GM06990 (cell line): ENCODE data around the gene RRBP1.

ENCODE experiments used
- DNase-seq: peaks from one replicate; pipeline ENCODE4 v3.0.0-alpha.2; 2011; ENCODE audit not compliant: insufficient read length; ENCODE audit errors: extremely low read depth
- H3K27me3 ChIP-seq: replicated peaks from 2 replicates; pipeline ENCODE4 v1.6.0; 2011; ENCODE audit warnings: low read length; ENCODE audit not compliant: control insufficient read depth, insufficient read depth
- H3K36me3 ChIP-seq: 2 replicates; pipeline ENCODE4 v1.5.1; 2011; ENCODE audit warnings: low read length; ENCODE audit not compliant: control insufficient read depth, insufficient read depth
- H3K4me3 ChIP-seq: replicated peaks from 2 replicates; pipeline ENCODE4 v1.5.1; 2011; ENCODE audit warnings: low read depth, mild to moderate bottlenecking, control low read depth, low read length
- CTCF ChIP-seq: IDR thresholded peaks from 2 replicates; pipeline ENCODE4 v1.5.1; 2011; ENCODE audit warnings: low read length, control low read depth, mild to moderate bottlenecking, inconsistent platforms; ENCODE audit not compliant: insufficient read depth, poor library complexity, severe bottlenecking

RRBP1 gene

GRCh38 chr20:17611540-17612286 is 70.3 kb downstream of the RRBP1 start:
- Histone ChIP-seq H3K27me3 (no peaks in the 10 kb centered on the region), H3K4me3 (no peak overlapping the region), H3K36me3 (peaks cover 10% of the 10 kb centered on the region)
- DNase-seq: no peak
- TF ChIP-seq CTCF: peak; percentile 34

GRCh38 chr20:17611290-17611539 is 70.8 kb downstream of the RRBP1 start:
- peaks cover 7% of the 10 kb centered on the region for H3K36me3 ChIP-seq

DNA sequence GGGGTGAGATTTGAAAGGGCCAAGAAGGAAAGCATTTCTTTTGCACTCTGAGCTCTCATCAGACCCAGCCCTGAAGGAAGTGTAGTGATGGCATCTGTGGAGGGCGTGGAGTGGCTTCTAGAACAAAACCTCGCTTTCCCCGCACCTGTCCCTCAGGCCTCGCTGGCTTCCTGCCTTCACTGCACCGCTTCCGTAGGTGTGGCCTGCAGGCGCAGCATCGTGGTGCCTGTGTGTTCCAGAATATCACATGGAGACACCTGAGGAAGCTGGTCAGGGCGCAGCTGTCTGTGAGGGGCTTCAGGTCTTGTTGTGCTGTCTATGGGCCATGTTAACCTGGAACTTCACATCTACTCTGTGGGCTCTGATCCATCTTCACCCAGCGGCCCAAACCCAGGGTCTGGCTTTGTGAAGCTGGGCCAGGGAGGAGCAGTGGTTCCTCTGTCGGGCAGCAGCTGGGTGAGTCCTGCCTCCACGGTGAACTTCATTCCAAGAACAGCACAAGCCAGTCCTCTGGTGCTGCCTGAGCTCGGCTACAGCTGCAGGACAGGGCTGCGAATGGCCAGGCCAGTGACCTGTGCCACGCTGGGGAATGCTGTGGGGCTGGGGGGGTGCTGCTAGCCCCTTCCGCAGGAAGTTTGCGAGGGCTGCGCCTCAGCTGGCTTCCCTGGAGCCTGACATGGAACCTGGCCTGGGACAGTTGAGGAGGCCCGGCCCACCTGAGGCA is 71.3 kb downstream of the RRBP1 start:
- no peak for TF ChIP-seq CTCF
- no peak for DNase-seq
- Histone ChIP-seq H3K27me3 (no peaks in the 10 kb centered on the region), H3K4me3 (no peak overlapping the region), H3K36me3 (peaks cover 3% of the 10 kb centered on the region)

More at GRCh38 chr20:17611290-17611539, 70.8 kb downstream of the RRBP1 start:
- DNase-seq: no peak
- Histone ChIP-seq H3K4me3 (no peak overlapping the region), H3K27me3 (no peaks in the 10 kb centered on the region)
- no peak for TF ChIP-seq CTCF

DNA sequence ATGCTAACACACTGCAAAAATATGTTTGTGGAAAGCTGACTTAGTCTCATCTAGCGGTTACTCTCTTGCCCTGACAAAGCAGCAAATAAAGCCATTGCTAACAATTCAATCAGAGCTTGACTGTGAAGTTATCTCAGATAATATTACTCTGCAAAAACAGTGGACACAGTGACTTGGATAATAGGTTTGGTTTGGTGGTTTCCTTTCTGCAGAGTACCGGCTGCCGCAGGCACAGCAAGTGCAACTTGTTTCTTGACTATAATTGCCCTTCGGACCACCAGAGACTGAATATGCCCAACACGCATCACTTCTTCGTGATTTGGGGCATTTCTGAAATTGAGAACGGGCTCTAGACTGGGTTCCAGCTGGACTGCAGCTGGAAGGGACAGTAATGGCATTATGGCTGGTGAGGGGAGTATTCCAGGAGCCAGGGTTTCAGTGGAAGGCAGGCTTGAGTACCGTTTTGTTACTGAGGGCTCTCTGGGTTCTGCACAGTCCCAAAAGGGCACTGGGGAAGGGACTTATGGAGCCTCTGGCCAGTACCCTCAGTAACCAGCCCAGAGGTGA is 72.1 kb downstream of the RRBP1 start:
- Histone ChIP-seq H3K36me3 (peaks cover 2% of the 10 kb centered on the region; the same call in 1 of the 2 replicates), H3K4me3 (no peak overlapping the region), H3K27me3 (no peaks in the 10 kb centered on the region)
- no peak for TF ChIP-seq CTCF
- no peak for DNase-seq

- no peak for DNase-seq
- TF ChIP-seq CTCF: no peak
These were observed 73.1 kb downstream of the RRBP1 start for GRCh38 chr20:17608701-17609497.

More at GRCh38 chr20:17608701-17609497, 73.1 kb downstream of the RRBP1 start:
- Histone ChIP-seq H3K36me3 (0 out of 2 replicates have a peak, but pooled peaks cover 2% of the 10 kb centered on the region), H3K27me3 (no peaks in the 10 kb centered on the region), H3K4me3 (no peak overlapping the region)
